Mononuclear cell (primary cell): ENCODE measurements around the gene RFC1. TPM values are rescaled to one million over a fixed set of nuclear protein-coding genes. Genes with fewer than 3 reads are reported as not detected.

Experiments used
- H3K27me3 ChIP-seq: 2 replicates; pipeline ENCODE4 v1.6.0; 2011; ENCODE audit warnings: low read length, control low read depth; ENCODE audit not compliant: insufficient read depth
- H3K4me1 ChIP-seq: 2 replicates; pipeline ENCODE4 v1.5.1; 2011; ENCODE audit warnings: mild to moderate bottlenecking, low read length, control low read depth; ENCODE audit not compliant: insufficient read depth
- H3K4me3 ChIP-seq: 2 replicates; pipeline ENCODE4 v1.5.1; 2011; ENCODE audit warnings: mild to moderate bottlenecking, low read length, moderate library complexity
- H3K9me3 ChIP-seq: 2 replicates; pipeline ENCODE4 v1.5.1; 2011; ENCODE audit warnings: low read depth, mild to moderate bottlenecking, control low read depth, low read length
- total RNA-seq: library from RNA; depleted of rRNA; stranded (reverse); fragments of >200 nt; gene quantifications from one replicate; pipeline ENCODE4 v1.2.3, GENCODE V29; 2012

Gene RFC1
- total RNA-seq, 1 donor, result 71.2 TPM

- Histone ChIP-seq H3K4me1 (no peaks in the 10 kb centered on the region), H3K27me3 (no peaks in the 10 kb centered on the region), H3K4me3 (no peak overlapping the region), H3K9me3 (no peaks in the 10 kb centered on the region)
Measured at GRCh38 chr4:39337841-39338240, 28.3 kb downstream of the RFC1 start.

- Histone ChIP-seq H3K27me3 (no peaks in the 10 kb centered on the region), H3K4me1 (no peaks in the 10 kb centered on the region), H3K4me3 (no peak overlapping the region), H3K9me3 (no peaks in the 10 kb centered on the region)
Measured at GRCh38 chr4:39335566-39335965, 30.6 kb downstream of the RFC1 start.

DNA sequence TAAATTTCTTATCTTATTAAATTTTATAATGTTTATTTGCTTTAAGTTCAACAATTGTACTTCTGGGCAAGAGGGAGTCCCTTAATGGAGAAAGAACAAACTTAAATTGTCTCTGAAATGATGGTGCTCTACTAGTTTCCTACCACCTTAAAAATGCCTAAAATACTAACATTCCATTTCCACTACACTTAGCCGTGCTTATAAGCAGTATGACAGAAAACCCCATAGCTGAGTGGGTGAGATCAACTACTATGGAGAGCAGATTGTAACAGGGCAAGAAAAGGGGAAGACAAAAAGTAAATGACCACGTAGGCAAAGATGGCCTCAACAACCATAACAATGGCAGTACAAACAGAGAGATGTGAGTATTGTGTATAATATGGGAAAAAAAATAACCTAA lies 35.0 kb downstream of the RFC1 start:
- Histone ChIP-seq H3K4me3 (no peak overlapping the region), H3K9me3 (no peaks in the 10 kb centered on the region), H3K27me3 (no peaks in the 10 kb centered on the region), H3K4me1 (no peaks in the 10 kb centered on the region)

- no peaks in the 10 kb centered on the region for H3K4me1 ChIP-seq
Measured at GRCh38 chr4:39330353-39330752, 35.8 kb downstream of the RFC1 start.

GRCh38 chr4:39326468-39326977 lies 39.6 kb downstream of the RFC1 start:
- Histone ChIP-seq H3K4me3 (no peak overlapping the region), H3K27me3 (no peaks in the 10 kb centered on the region), H3K9me3 (no peaks in the 10 kb centered on the region), H3K4me1 (no peaks in the 10 kb centered on the region)

More at GRCh38 chr4:39330353-39330752, 35.8 kb downstream of the RFC1 start:
- no peaks in the 10 kb centered on the region for H3K9me3 ChIP-seq
- H3K27me3 ChIP-seq, result no peaks in the 10 kb centered on the region
- no peak overlapping the region for H3K4me3 ChIP-seq

DNA sequence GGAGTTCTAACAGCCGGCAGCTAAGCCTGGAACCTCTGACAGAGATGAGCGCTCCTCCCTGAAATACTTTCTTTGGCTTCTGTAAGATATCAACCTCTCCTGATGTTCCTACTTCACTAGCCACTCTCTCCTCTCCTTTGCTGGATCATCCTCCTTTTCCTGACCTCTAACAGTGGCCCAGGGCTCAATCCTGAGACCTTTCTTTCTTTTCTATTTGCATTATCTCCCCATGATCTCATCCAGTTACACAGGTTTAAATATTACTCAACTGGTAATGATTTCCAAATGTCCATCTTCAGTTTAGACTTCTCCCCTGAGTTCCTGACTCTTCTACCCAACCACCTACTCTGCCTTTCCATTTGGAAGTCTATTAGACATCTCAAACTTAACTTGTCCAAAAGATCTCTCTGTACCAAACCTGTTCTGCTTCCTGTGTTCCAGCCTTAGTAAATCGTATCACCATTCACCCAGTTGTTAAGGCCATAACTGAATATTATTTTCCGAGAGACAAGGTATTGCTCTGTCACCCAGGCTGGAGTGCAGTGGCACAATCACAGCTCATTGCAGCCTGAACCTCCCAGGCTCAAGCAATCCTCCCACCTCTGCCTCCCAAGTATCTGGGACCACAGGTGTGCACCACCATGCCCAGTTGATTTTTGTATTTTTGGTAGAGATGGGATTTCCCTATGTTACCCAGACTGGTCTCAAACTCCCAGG lies 41.1 kb downstream of the RFC1 start:
- Histone ChIP-seq H3K9me3 (no peaks in the 10 kb centered on the region), H3K27me3 (no peaks in the 10 kb centered on the region), H3K4me1 (no peaks in the 10 kb centered on the region), H3K4me3 (no peak overlapping the region)

DNA sequence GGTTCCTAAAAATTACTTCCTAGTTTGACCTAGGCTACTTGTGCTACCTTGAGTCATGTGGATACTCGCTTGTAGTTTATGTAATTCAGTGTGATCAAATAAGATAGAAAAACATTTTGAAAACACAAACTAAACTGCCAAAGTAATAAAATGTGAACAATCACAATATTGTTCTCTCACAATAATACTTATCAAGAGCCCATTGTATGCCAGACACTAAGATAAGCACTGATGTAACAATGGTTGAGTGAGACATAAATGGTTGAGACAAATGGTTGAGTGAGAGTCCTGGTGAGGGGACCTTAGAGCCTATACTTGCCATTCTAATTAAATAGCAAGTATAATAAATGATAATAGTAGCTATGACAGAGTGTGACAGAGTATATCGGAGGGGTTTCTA lies 41.7 kb downstream of the RFC1 start:
- H3K9me3 ChIP-seq, result no peaks in the 10 kb centered on the region
- H3K27me3 ChIP-seq, result no peaks in the 10 kb centered on the region
- H3K4me1 ChIP-seq, result no peaks in the 10 kb centered on the region
- H3K4me3 ChIP-seq, result no peak overlapping the region

GRCh38 chr4:39323821-39324220 lies 42.3 kb downstream of the RFC1 start:
- no peaks in the 10 kb centered on the region for H3K9me3 ChIP-seq
- no peaks in the 10 kb centered on the region for H3K4me1 ChIP-seq
- H3K4me3 ChIP-seq, result no peak overlapping the region
- H3K27me3 ChIP-seq, result no peaks in the 10 kb centered on the region

DNA sequence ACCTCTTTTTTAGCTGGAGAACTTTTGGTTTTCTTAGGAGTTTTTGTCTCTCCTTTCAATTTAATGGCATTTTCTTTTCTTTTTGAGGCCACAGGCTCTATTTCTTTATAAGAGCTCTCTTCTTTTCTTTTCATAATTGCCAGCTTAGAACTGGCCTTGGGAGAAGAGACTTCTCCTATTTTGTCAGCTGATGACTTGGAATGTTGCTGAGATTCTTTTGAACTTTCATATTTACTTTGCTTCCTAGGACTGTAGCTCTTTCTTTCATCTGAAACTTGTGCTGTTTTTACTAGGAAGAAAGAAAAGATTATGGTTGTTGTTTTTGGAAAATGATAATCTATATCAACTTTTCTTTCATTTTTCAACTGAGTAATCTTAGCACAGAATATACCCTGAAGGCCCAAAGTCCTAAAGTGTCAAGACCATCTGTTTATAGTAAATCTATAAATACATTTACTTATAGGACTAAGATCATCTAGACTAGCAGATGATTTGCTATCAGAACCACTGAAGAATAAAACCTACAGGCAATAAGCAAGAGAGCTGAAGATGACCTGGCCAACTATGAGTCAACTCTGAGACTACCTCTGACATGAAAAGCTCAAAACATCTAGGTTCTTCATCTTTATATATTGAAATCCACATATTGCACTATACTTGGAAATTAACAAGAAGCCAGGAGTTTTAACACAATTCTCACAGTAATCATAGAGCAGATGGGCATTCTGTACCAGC lies 45.6 kb downstream of the RFC1 start:
- no peaks in the 10 kb centered on the region for H3K27me3 ChIP-seq
- H3K4me3 ChIP-seq, result no peak overlapping the region
- H3K4me1 ChIP-seq, result no peaks in the 10 kb centered on the region
- H3K9me3 ChIP-seq, result no peaks in the 10 kb centered on the region

GRCh38 chr4:39319676-39320075 lies 46.5 kb downstream of the RFC1 start:
- H3K4me3 ChIP-seq, result no peak overlapping the region
- H3K9me3 ChIP-seq, result no peaks in the 10 kb centered on the region
- no peaks in the 10 kb centered on the region for H3K4me1 ChIP-seq
- no peaks in the 10 kb centered on the region for H3K27me3 ChIP-seq

- Histone ChIP-seq H3K9me3 (no peaks in the 10 kb centered on the region), H3K4me3 (no peak overlapping the region), H3K27me3 (no peaks in the 10 kb centered on the region), H3K4me1 (no peaks in the 10 kb centered on the region)
Measured at GRCh38 chr4:39312816-39313215, 53.3 kb downstream of the RFC1 start.

GRCh38 chr4:39308611-39309010 lies 57.6 kb downstream of the RFC1 start:
- no peak overlapping the region for H3K4me3 ChIP-seq
- H3K27me3 ChIP-seq, result no peaks in the 10 kb centered on the region
- H3K4me1 ChIP-seq, result no peaks in the 10 kb centered on the region
- no peaks in the 10 kb centered on the region for H3K9me3 ChIP-seq

DNA sequence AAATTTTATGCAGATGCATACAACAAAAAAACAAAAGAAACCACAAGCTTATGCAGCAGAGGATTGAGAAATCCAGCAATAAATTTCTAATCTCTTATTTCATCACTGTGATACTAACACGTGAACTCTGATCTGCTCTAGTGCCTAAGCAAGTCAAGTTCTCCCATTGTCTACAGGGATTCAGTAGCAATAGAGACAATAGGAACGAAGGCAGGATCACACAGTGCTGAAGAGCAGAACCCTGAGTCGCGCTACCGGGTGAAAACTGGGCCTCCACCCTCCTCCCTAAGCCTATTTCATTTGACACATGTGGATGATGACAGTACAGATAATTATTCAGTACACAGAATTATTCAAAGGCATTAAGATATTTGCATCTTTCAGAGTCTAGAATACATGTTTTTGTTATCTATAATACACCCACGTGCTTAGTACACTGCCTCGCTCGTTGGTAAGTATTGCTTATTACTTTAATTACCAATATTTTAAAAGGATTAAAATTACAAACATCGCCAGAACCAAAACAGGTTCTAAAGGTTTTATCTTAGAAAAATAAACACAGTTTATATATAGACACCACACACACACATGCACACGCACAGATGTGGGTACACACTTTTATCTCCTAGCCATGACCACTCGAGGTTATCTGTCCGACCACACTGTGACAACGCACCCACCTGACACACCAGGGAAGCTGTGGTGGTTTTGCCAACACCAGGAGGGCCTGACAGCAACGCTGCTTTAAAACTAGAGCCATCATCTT lies 60.1 kb downstream of the RFC1 start:
- Histone ChIP-seq H3K4me3 (no peak overlapping the region), H3K27me3 (no peaks in the 10 kb centered on the region), H3K9me3 (no peaks in the 10 kb centered on the region), H3K4me1 (no peaks in the 10 kb centered on the region)

- H3K27me3 ChIP-seq, result no peaks in the 10 kb centered on the region
- H3K4me1 ChIP-seq, result no peaks in the 10 kb centered on the region
- no peak overlapping the region for H3K4me3 ChIP-seq
- H3K9me3 ChIP-seq, result no peaks in the 10 kb centered on the region
Measured at GRCh38 chr4:39304651-39305050, 61.5 kb downstream of the RFC1 start.

GRCh38 chr4:39303871-39304270 lies 62.3 kb downstream of the RFC1 start:
- Histone ChIP-seq H3K9me3 (no peaks in the 10 kb centered on the region), H3K4me1 (no peaks in the 10 kb centered on the region), H3K4me3 (no peak overlapping the region), H3K27me3 (no peaks in the 10 kb centered on the region)
